Measurements from ENCODE around the gene ZNF521.

Gene ZNF521

GRCh38 chr18:25349131-25349925 is 2.6 kb downstream of the ZNF521 start:
- no peak for TF ChIP-seq CTCF (IDR thresholded peaks at IDR 0.05; ENCODE audit: low read depth, low read length)
- no peak for DNase-seq (ENCODE audit: extremely low read depth, low read depth)

GRCh38 chr18:25348386-25349130 is 3.4 kb downstream of the ZNF521 start:
- TF ChIP-seq CTCF (IDR thresholded peaks at IDR 0.05; ENCODE audit: low read depth, low read length): no peak
- DNase-seq (ENCODE audit: extremely low read depth, low read depth): no peak

GRCh38 chr18:25346561-25346960 is 5.4 kb downstream of the ZNF521 start:
- TF ChIP-seq CTCF (IDR thresholded peaks at IDR 0.05; ENCODE audit: low read depth, low read length): no peak
- no peak for DNase-seq (ENCODE audit: extremely low read depth, low read depth)

- peak; percentile 86 for DNase-seq (ENCODE audit: extremely low read depth, low read depth)
These were observed 6.7 kb downstream of the ZNF521 start for GRCh38 chr18:25345081-25345866.

GRCh38 chr18:25341831-25342230 is 10.1 kb downstream of the ZNF521 start:
- no peak for DNase-seq (ENCODE audit: extremely low read depth, low read depth)
- no peak for TF ChIP-seq CTCF (IDR thresholded peaks at IDR 0.05; ENCODE audit: low read depth, low read length)

More at GRCh38 chr18:25345081-25345866, 6.7 kb downstream of the ZNF521 start:
- TF ChIP-seq CTCF (IDR thresholded peaks at IDR 0.05; ENCODE audit: low read depth, low read length): no peak

DNA sequence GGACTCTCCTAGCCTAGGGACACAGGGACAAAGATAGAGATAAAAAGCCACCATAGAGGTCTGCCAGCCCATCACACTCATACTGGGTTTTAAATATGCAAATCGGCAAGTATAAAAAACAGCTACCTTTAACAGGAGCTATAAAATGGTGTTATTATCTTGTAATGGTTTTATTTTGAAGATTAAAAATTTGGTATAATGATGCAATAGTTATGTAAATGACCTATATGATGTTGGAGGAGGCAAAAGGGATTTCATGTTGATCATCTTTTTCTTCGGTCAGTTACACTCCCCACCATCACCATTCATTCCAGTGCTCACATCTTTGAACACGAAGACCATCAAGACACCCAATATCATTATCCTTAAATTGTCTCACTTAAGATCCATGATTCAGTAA is 11.2 kb downstream of the ZNF521 start:
- no peak for DNase-seq (ENCODE audit: extremely low read depth, low read depth)
- no peak for TF ChIP-seq CTCF (IDR thresholded peaks at IDR 0.05; ENCODE audit: low read depth, low read length)

Measured in AG09319 (cell line).